Measurements from ENCODE around the gene TBXA2R.

DNA sequence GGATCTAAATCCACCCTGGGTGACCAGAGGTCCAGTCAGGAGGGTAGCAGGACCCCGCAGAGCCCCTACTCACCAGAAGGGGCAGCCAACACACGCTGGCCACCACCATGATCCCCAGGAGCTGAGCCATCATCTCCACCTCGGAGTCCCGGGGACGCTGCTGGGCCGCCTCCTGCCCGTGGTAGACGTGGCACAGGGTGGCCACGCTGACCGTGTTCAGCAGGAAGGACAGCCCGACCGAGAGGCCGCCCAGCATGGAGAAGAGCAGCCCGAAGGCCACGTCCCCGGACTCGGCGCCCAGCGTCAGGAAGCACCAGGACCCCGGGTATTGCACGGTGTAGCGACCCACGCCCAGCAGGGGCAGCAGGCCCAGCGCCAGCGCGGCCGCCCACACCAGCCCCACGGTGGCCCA lies 6.9 kb downstream of the TBXA2R start:
- TF ChIP-seq CTBP1 (IDR thresholded peaks at IDR 0.05; ENCODE audit: borderline replicate concordance) (no peak), SP1 (IDR thresholded peaks at IDR 0.05) (no peak), FOXA1 (IDR thresholded peaks at IDR 0.05) (no peak), ELF4 (IDR thresholded peaks at IDR 0.05) (no peak), LEF1 (IDR thresholded peaks at IDR 0.05; ENCODE audit: borderline replicate concordance) (no peak), SUZ12 (IDR thresholded peaks at IDR 0.05) (no peak), BHLHE40 (IDR thresholded peaks at IDR 0.05; ENCODE audit: borderline replicate concordance) (no peak), FOXM1 (IDR thresholded peaks at IDR 0.05; ENCODE audit: borderline replicate concordance) (no peak), HDGF (IDR thresholded peaks at IDR 0.05; ENCODE audit: borderline replicate concordance) (no peak), FOXK2 (IDR thresholded peaks at IDR 0.05) (no peak), ZNF384 (IDR thresholded peaks at IDR 0.05) (no peak), NFRKB (IDR thresholded peaks at IDR 0.05) (no peak)

Data from HEK293T (cell line).